GM12878 (cell line): ENCODE measurements around the gene CUL4A. TPM values are rescaled to one million over a fixed set of nuclear protein-coding genes. Genes with fewer than 3 reads are reported as not detected.
A peak's percentile ranks its signal among the peaks of the same experiment; 100 is the strongest.

ENCODE experiments used
- BCLAF1 ChIP-seq: fragments of 450-650 bp; IDR thresholded peaks from 2 replicates; pipeline ENCODE4 v1.6.1; 2017; ENCODE audit warnings: antibody characterized with exemption, mild to moderate bottlenecking, moderate library complexity
- CBX3 ChIP-seq: fragments of 200-600 bp; sonication (generic); IDR thresholded peaks from 2 replicates; pipeline ENCODE4 v1.6.1; 2016; ENCODE audit warnings: low read depth, borderline replicate concordance
- CHD4 ChIP-seq: fragments of 200-600 bp; sonication (generic); IDR thresholded peaks from 2 replicates; pipeline ENCODE4 v1.6.1; 2016; ENCODE audit warnings: mild to moderate bottlenecking
- GABPA ChIP-seq: IDR thresholded peaks from 2 replicates; pipeline ENCODE4 v1.6.1; 2014; ENCODE audit warnings: antibody characterized with exemption, low read depth, mild to moderate bottlenecking, inconsistent platforms
- HCFC1 ChIP-seq: fragments of 150-350 bp; IDR thresholded peaks from 2 replicates; pipeline ENCODE4 v1.6.1; 2014; ENCODE audit warnings: low read length
- HSF1 ChIP-seq: fragments of 150-350 bp; IDR thresholded peaks from 2 replicates; pipeline ENCODE4 v1.6.1; 2014; ENCODE audit warnings: mild to moderate bottlenecking, low read depth, low read length
- IKZF1 ChIP-seq: fragments of 450-650 bp; conservative IDR thresholded peaks from 2 replicates; pipeline ENCODE4 v1.6.1; 2017; ENCODE audit warnings: antibody characterized with exemption, mild to moderate bottlenecking
- KDM1A ChIP-seq: fragments of 200-600 bp; sonication (generic); IDR thresholded peaks from 2 replicates; pipeline ENCODE4 v1.6.1; 2016; ENCODE audit warnings: borderline replicate concordance
- MTA2 ChIP-seq: fragments of 450-650 bp; IDR thresholded peaks from 2 replicates; pipeline ENCODE4 v1.6.1; 2016; ENCODE audit warnings: low read depth, mild to moderate bottlenecking, moderate library complexity
- MXI1 ChIP-seq: fragments of 150-350 bp; IDR thresholded peaks from 2 replicates; pipeline ENCODE4 v1.6.1; 2011; ENCODE audit warnings: low read depth, mild to moderate bottlenecking, inconsistent platforms, low read length, improper control_type of control experiment
- MYC ChIP-seq: IDR thresholded peaks from 2 replicates; pipeline ENCODE4 v1.6.1; 2011; ENCODE audit warnings: mild to moderate bottlenecking, low read length, moderate library complexity, inconsistent platforms; ENCODE audit not compliant: insufficient read depth, insufficient replicate concordance, insufficient read length, severe bottlenecking
- NFIC ChIP-seq: IDR thresholded peaks from 2 replicates; pipeline ENCODE4 v1.6.1; 2012; ENCODE audit warnings: low read depth, mild to moderate bottlenecking, inconsistent platforms, low read length, moderate library complexity
- NRF1 ChIP-seq: conservative IDR thresholded peaks from 2 replicates; pipeline ENCODE4 v1.6.1; 2011; ENCODE audit warnings: mild to moderate bottlenecking, low read depth, low read length, improper control_type of control experiment
- PBX3 ChIP-seq: IDR thresholded peaks from 2 replicates; pipeline ENCODE4 v1.6.1; 2011; ENCODE audit warnings: mild to moderate bottlenecking, low read depth, low read length, moderate library complexity; ENCODE audit not compliant: insufficient replicate concordance
- RELA ChIP-seq: fragments of 450-650 bp; IDR thresholded peaks from 2 replicates; pipeline ENCODE4 v1.8.0; 2014; ENCODE audit warnings: borderline replicate concordance; ENCODE audit not compliant: partially characterized antibody
- SMAD1 ChIP-seq: fragments of 450-650 bp; IDR thresholded peaks from 2 replicates; pipeline ENCODE4 v1.6.1; 2018; ENCODE audit warnings: mild to moderate bottlenecking, low read depth; ENCODE audit not compliant: partially characterized antibody
- SMAD5 ChIP-seq: IDR thresholded peaks from 2 replicates; pipeline ENCODE4 v1.6.1; 2016; ENCODE audit warnings: antibody characterized with exemption, low read depth
- ZNF622 ChIP-seq: fragments of 450-650 bp; IDR thresholded peaks from 2 replicates; pipeline ENCODE4 v1.6.1; 2017; ENCODE audit warnings: mild to moderate bottlenecking, inconsistent platforms
- ZNF687 ChIP-seq: fragments of 450-650 bp; IDR thresholded peaks from 2 replicates; pipeline ENCODE4 v1.6.1; 2017; ENCODE audit warnings: mild to moderate bottlenecking, moderate library complexity
- polyA plus RNA-seq, 11 experiments: library from polyadenylated mRNA; depleted of rRNA in 4 of 11; unstranded in 6 of 11; stranded (reverse) in 5 of 11; fragments of >200 nt; fragmentation: Nextera tagmentation in 4 of 11; fragmentation: Illumina TruSeq in 1 of 11; extraction: Ambion mirVana in 4 of 11; extraction: Trizol in 1 of 11; gene quantifications; 1 replicate in 1 of 11; 2 replicates in 10 of 11; pipeline versions ENCODE4 v1.2.1 to v1.2.3, GENCODE V29; 2011 to 2016; ENCODE audit warnings: inconsistent platforms in 2 of 11, missing spikeins in 2 of 11, low read depth in 1 of 11
- total RNA-seq, 4 experiments: library from RNA; depleted of rRNA in 3 of 4; stranded (reverse); fragments of >200 nt in 3 of 4; fragmentation: Illumina TruSeq in 1 of 4; extraction: Trizol in 1 of 4; gene quantifications; 2 replicates each; pipeline versions ENCODE4 v1.2.1 to v1.2.3, GENCODE V29; 2013 to 2021

The CUL4A gene
- total and polyA plus RNA-seq, 10 of the 15 experiments (the other 5 are each of a cell fraction or from before 2014, with no cell fraction given) = 19.7 to 74.3 (median 55.6) TPM

GRCh38 chr13:113209759-113210421 lies 477 bp downstream of the CUL4A start (continued):
- TF ChIP-seq ZNF687 = peak; percentile 90
- no peak for TF ChIP-seq HSF1
- TF ChIP-seq RELA = peak; percentile 12
- no peak for TF ChIP-seq BCLAF1
- no peak for TF ChIP-seq PBX3
- no peak for TF ChIP-seq SMAD1
- TF ChIP-seq CHD4 = no peak
- peak; percentile 25 for TF ChIP-seq IKZF1
- TF ChIP-seq MXI1 = peak; percentile 93
- TF ChIP-seq SMAD5 = no peak
- TF ChIP-seq NRF1 = no peak
- TF ChIP-seq CBX3 = no peak
- peak; percentile 87 for TF ChIP-seq MYC
- TF ChIP-seq HCFC1 = no peak
- TF ChIP-seq ZNF622 = no peak
- no peak for TF ChIP-seq MTA2
- TF ChIP-seq GABPA = 0 out of 2 replicates have a peak, but pooled peaks have one; percentile 21
- TF ChIP-seq NFIC = no peak; the same call in 1 of the 2 replicates
- TF ChIP-seq KDM1A = no peak
